Measurements from ENCODE around the gene C9orf85. TPM values are rescaled to one million over a fixed set of nuclear protein-coding genes. Genes with fewer than 3 reads are reported as not detected.

The C9orf85 gene
- total RNA-seq, 1 donor from 2014 or later, result 11.1 TPM

- H3K27me3 Mint-ChIP-seq (ENCODE audit: unreplicated experiment), result no peaks in the 10 kb centered on the region
- no peaks in the 10 kb centered on the region for H3K9me3 Mint-ChIP-seq (ENCODE audit: unreplicated experiment)
- H3K4me3 Mint-ChIP-seq (ENCODE audit: unreplicated experiment), result no peak overlapping the region
- H3K4me1 Mint-ChIP-seq (ENCODE audit: low read depth, unreplicated experiment), result no peaks in the 10 kb centered on the region
- H3K27ac Mint-ChIP-seq (ENCODE audit: unreplicated experiment), result no peak overlapping the region
- DNase-seq, result no peak
- no peak for TF ChIP-seq CTCF (IDR thresholded peaks at IDR 0.05; ENCODE audit: partially characterized antibody, unreplicated experiment)
- H3K36me3 Mint-ChIP-seq (ENCODE audit: unreplicated experiment), result peaks cover 5% of the 10 kb centered on the region
These were observed 9.2 kb downstream of the C9orf85 start for GRCh38 chr9:71920456-71921189.

DNA sequence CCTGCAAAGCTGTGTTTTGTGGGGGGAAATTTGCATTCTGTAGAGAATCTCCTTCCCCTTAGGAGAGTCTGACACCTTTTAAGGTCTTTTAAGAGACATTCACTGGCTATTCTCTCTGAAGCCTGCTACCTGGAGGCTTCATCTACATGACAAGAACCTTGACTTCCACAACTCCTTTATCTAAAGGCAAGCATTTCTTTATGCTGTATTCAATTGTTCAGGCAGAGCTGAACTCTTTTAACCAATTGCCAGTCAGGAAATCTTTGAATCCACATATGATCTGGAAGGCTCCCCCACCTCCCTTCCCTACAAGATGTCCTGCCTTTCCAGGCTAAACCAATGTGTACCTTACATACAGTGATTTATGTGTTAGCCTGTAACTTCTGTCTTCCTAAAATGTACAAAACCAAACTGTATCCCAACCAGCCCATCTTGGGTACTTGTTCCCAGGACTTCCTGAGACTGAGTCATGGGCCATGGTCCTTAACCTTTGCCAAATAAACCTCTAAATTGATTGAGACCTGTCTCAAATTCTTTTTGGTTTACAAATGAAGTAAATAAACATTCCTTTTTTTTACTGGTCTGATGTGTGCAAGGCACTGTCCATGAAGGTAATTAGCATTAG, 9.9 kb downstream of the C9orf85 start:
- no peak for TF ChIP-seq CTCF (IDR thresholded peaks at IDR 0.05; ENCODE audit: partially characterized antibody, unreplicated experiment)
- Mint-ChIP-seq H3K4me3 (ENCODE audit: unreplicated experiment) (no peak overlapping the region), H3K9me3 (ENCODE audit: unreplicated experiment) (no peaks in the 10 kb centered on the region), H3K27ac (ENCODE audit: unreplicated experiment) (no peak overlapping the region), H3K4me1 (ENCODE audit: low read depth, unreplicated experiment) (no peaks in the 10 kb centered on the region), H3K36me3 (ENCODE audit: unreplicated experiment) (peaks cover 5% of the 10 kb centered on the region), H3K27me3 (ENCODE audit: unreplicated experiment) (no peaks in the 10 kb centered on the region)
- no peak for DNase-seq

DNA sequence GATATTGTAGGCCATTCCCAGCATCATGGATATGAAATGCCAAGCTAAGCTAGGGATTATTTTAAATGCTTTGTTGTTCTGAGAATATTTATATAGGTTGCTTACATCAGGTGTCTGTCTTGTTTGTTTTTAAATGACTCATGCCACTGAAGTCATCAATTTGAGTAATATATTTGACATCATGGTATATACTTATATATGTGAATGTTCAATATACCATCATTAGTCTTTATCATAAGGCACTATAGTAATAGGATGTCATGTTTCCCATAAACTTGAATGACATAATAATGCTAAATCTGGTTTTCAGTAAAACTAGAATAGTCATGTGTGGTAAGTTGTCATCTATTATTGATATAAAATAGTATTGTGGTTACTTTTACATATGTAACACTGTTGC, 13.1 kb downstream of the C9orf85 start:
- Mint-ChIP-seq H3K36me3 (ENCODE audit: unreplicated experiment) (no peaks in the 10 kb centered on the region), H3K27me3 (ENCODE audit: unreplicated experiment) (no peaks in the 10 kb centered on the region), H3K27ac (ENCODE audit: unreplicated experiment) (no peak overlapping the region), H3K9me3 (ENCODE audit: unreplicated experiment) (no peaks in the 10 kb centered on the region), H3K4me3 (ENCODE audit: unreplicated experiment) (no peak overlapping the region), H3K4me1 (ENCODE audit: low read depth, unreplicated experiment) (no peaks in the 10 kb centered on the region)
- no peak for TF ChIP-seq CTCF (IDR thresholded peaks at IDR 0.05; ENCODE audit: partially characterized antibody, unreplicated experiment)
- DNase-seq, result no peak

- no peaks in the 10 kb centered on the region for H3K4me1 Mint-ChIP-seq (ENCODE audit: low read depth, unreplicated experiment)
- H3K36me3 Mint-ChIP-seq (ENCODE audit: unreplicated experiment), result no peaks in the 10 kb centered on the region
- H3K9me3 Mint-ChIP-seq (ENCODE audit: unreplicated experiment), result no peaks in the 10 kb centered on the region
- no peak overlapping the region for H3K4me3 Mint-ChIP-seq (ENCODE audit: unreplicated experiment)
- no peaks in the 10 kb centered on the region for H3K27me3 Mint-ChIP-seq (ENCODE audit: unreplicated experiment)
- DNase-seq, result no peak
- H3K27ac Mint-ChIP-seq (ENCODE audit: unreplicated experiment), result no peak overlapping the region
- no peak for TF ChIP-seq CTCF (IDR thresholded peaks at IDR 0.05; ENCODE audit: partially characterized antibody, unreplicated experiment)
These were observed 14.4 kb downstream of the C9orf85 start for GRCh38 chr9:71925834-71926233.

GRCh38 chr9:71928376-71928775, 16.9 kb downstream of the C9orf85 start:
- Mint-ChIP-seq H3K27ac (ENCODE audit: unreplicated experiment) (no peak overlapping the region), H3K27me3 (ENCODE audit: unreplicated experiment) (no peaks in the 10 kb centered on the region), H3K4me3 (ENCODE audit: unreplicated experiment) (no peak overlapping the region), H3K4me1 (ENCODE audit: low read depth, unreplicated experiment) (no peaks in the 10 kb centered on the region), H3K36me3 (ENCODE audit: unreplicated experiment) (peaks cover 7% of the 10 kb centered on the region), H3K9me3 (ENCODE audit: unreplicated experiment) (no peaks in the 10 kb centered on the region)
- TF ChIP-seq CTCF (IDR thresholded peaks at IDR 0.05; ENCODE audit: partially characterized antibody, unreplicated experiment), result no peak
- no peak for DNase-seq
